ENCODE results near the gene STAB1. TPM values are rescaled to one million over a fixed set of nuclear protein-coding genes. Genes with fewer than 3 reads are reported as not detected.

The STAB1 gene
- total and polyA plus RNA-seq, 12 donors = 30.8 to 1,593 (median 466) TPM

- intact Hi-C loops (cut with DNase I) = no loop called here
- peak in 1 of 7 donors; percentile 57 for DNase-seq
- H3K4me3 ChIP-seq = peak overlapping the region in 1 of 4 donors; percentile 89
- H3K27me3 ChIP-seq = no peaks in the 10 kb centered on the region
- H3K9me3 ChIP-seq (replicated peaks in 1 of 3) = no peaks in the 10 kb centered on the region
- TF ChIP-seq, protein P1, sequence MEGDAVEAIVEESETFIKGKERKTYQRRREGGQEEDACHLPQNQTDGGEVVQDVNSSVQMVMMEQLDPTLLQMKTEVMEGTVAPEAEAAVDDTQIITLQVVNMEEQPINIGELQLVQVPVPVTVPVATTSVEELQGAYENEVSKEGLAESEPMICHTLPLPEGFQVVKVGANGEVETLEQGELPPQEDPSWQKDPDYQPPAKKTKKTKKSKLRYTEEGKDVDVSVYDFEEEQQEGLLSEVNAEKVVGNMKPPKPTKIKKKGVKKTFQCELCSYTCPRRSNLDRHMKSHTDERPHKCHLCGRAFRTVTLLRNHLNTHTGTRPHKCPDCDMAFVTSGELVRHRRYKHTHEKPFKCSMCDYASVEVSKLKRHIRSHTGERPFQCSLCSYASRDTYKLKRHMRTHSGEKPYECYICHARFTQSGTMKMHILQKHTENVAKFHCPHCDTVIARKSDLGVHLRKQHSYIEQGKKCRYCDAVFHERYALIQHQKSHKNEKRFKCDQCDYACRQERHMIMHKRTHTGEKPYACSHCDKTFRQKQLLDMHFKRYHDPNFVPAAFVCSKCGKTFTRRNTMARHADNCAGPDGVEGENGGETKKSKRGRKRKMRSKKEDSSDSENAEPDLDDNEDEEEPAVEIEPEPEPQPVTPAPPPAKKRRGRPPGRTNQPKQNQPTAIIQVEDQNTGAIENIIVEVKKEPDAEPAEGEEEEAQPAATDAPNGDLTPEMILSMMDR (IDR thresholded peaks at IDR 0.05) = no peak
- no peak for TF ChIP-seq POLR2A (IDR thresholded peaks at IDR 0.05)
- WGBS, 4 donors = 56 to 64% (median 58%) methylated on average over 8 of the region's 8 CpGs
- peaks cover 0 to 20% of the 10 kb centered on the region in 2 donors for H3K36me3 ChIP-seq (replicated peaks in 1 of 2)
- H3K27ac ChIP-seq = peak overlapping the region in 3 of 5 donors; percentile 63 to 91 (median 87)
- H3K4me1 ChIP-seq (replicated peaks in 1 of 2) = peaks cover 5 to 31% of the 10 kb centered on the region in 2 donors
Measured at GRCh38 chr3:52454250-52454937, 40.7 kb upstream of the STAB1 start.

GRCh38 chr3:52454938-52455282, 40.2 kb upstream of the STAB1 start:
- intact Hi-C loops (cut with DNase I) = no loop called here
- H3K27me3 ChIP-seq = no peaks in the 10 kb centered on the region
- WGBS, 4 donors = 39 to 43% (median 41%) methylated on average over 11 of the region's 11 CpGs
- H3K36me3 ChIP-seq (replicated peaks in 1 of 2) = peaks cover 0 to 24% of the 10 kb centered on the region in 2 donors
- peak overlapping the region in 3 of 4 donors; percentile 56 to 89 (median 78) for H3K4me3 ChIP-seq
- peak in 1 of 2 donors; percentile 5 for TF ChIP-seq POLR2A (IDR thresholded peaks at IDR 0.05)
- TF ChIP-seq, protein P1 (IDR thresholded peaks at IDR 0.05) = no peak
- H3K9me3 ChIP-seq (replicated peaks in 1 of 3) = no peaks in the 10 kb centered on the region
- DNase-seq = no peak
- H3K27ac ChIP-seq = peak overlapping the region in 4 of 5 donors; percentile 63 to 91 (median 78)
- peaks cover 5 to 31% of the 10 kb centered on the region in 2 donors for H3K4me1 ChIP-seq (replicated peaks in 1 of 2)

GRCh38 chr3:52455283-52456168, 39.6 kb upstream of the STAB1 start, which contains the start of gene NISCH:
TSS of gene NISCH (plus strand) at chr3:52455604. CDS start at chr3:52455642, 38 bp downstream.
- WGBS, 4 donors = 0 to 1% (median 1%) methylated on average over 15 to 86 of the region's 86 CpGs
- peak; percentile 83 to 95 (median 90) for DNase-seq
- intact Hi-C loops (cut with DNase I) = no loop called here
- TF ChIP-seq, protein P1 (IDR thresholded peaks at IDR 0.05) = no peak
- peak in 1 of 2 donors; percentile 69 for TF ChIP-seq POLR2A (IDR thresholded peaks at IDR 0.05)
- Histone ChIP-seq H3K36me3 (replicated peaks in 1 of 2) (peaks cover 0 to 29% of the 10 kb centered on the region in 2 donors), H3K27me3 (no peaks in the 10 kb centered on the region), H3K4me1 (replicated peaks in 1 of 2) (peaks cover 5 to 31% of the 10 kb centered on the region in 2 donors), H3K27ac (peak within 1 kb of the TSS in 4 of 5 donors; percentile 63 to 91 (median 78)), H3K9me3 (replicated peaks in 1 of 3) (no peaks in the 10 kb centered on the region), H3K4me3 (peak within 1 kb of the TSS; percentile 56 to 99 (median 84))
